MV-4-11 (cell line): ENCODE results near the gene BIN1.

ENCODE experiments used
- DNase-seq: peaks from one replicate; lab custom pipeline; 2025; lab: John Stamatoyannopoulos, UW

The BIN1 gene

GRCh38 chr2:127057371-127058245 is 49.3 kb downstream of the BIN1 start:
- DNase-seq = no peak

GRCh38 chr2:127056631-127057370 is 50.2 kb downstream of the BIN1 start:
- no peak for DNase-seq

GRCh38 chr2:127056086-127056485 is 50.9 kb downstream of the BIN1 start:
- no peak for DNase-seq

GRCh38 chr2:127055786-127056076 is 51.2 kb downstream of the BIN1 start:
- no peak for DNase-seq

GRCh38 chr2:127054996-127055785 is 51.8 kb downstream of the BIN1 start:
- no peak for DNase-seq

- no peak for DNase-seq
Measured at GRCh38 chr2:127054604-127054930, 52.4 kb downstream of the BIN1 start.

GRCh38 chr2:127053731-127054603 is 53.0 kb downstream of the BIN1 start:
- DNase-seq = no peak

GRCh38 chr2:127052771-127053691 is 53.9 kb downstream of the BIN1 start:
- no peak for DNase-seq

- no peak for DNase-seq
Measured at GRCh38 chr2:127052057-127052770, 54.7 kb downstream of the BIN1 start.

GRCh38 chr2:127051116-127052056 is 55.6 kb downstream of the BIN1 start:
- DNase-seq = peak; percentile 3

- DNase-seq = no peak
Measured at GRCh38 chr2:127050803-127051115, 56.2 kb downstream of the BIN1 start.

- peak; percentile 2 for DNase-seq
Measured at GRCh38 chr2:127049927-127050802, 56.8 kb downstream of the BIN1 start.

GRCh38 chr2:127048969-127049897 is 57.7 kb downstream of the BIN1 start:
- DNase-seq = no peak

GRCh38 chr2:127048618-127048935 is 58.4 kb downstream of the BIN1 start:
- DNase-seq = no peak

GRCh38 chr2:127047716-127048617 is 59.0 kb downstream of the BIN1 start:
- DNase-seq = no peak

GRCh38 chr2:127047054-127047453 is 59.9 kb downstream of the BIN1 start:
- DNase-seq = no peak
